Measurements from ENCODE around the gene OR2J2. TPM values are rescaled to one million over a fixed set of nuclear protein-coding genes. Genes with fewer than 3 reads are reported as not detected.
"Not testable (repeated sequence)": the region's sequence is repeated elsewhere in the genome, so short reads cannot be mapped to it uniquely, and the experiment has no call there.

The OR2J2 gene
- total and polyA plus RNA-seq, 2 of the 13 experiments (the other 11 are each of a cell fraction or from before 2014, with no cell fraction given) = 0.36 TPM; not detected in 1

DNA sequence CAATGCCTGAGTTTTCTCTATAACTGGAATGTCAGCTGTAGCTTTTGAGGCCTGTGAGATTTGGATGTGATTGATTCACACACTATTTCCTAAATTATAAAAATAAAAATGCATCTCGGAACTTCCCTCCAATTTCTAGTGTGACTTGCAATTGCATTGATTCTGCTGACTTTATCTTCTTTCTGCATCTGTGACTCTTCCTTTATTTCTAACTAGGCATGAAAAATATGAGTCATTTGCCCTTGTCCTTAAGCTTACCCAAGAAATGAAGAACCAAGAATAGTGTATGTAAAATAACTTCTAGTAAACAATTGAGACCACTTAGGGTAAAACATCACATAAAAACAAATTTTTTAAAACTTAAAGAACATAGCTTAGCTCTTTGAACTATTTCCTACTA is 12.9 kb downstream of the OR2J2 start:
- BruUV-seq (replicated peaks) = no TSS peak
- POLR2A ChIA-PET = no interaction called here
- no peak overlapping the region for H2AFZ ChIP-seq (ENCODE audit: low read length)

GRCh38 chr6:29188659-29189058 is 18.0 kb downstream of the OR2J2 start:
- H3K79me2 ChIP-seq (ENCODE audit: insufficient read depth, low read length); H3K9ac ChIP-seq (ENCODE audit: insufficient read depth, low read depth, low read length); H2AFZ ChIP-seq (ENCODE audit: low read length); POLR2A ChIA-PET; in situ Hi-C loops (cut with HindIII; ENCODE audit: extremely low pct_ligation_motif_present, low pct_unique_long_range_greater_than_20kb); H3K27me3 ChIP-seq (ENCODE audit: control insufficient read depth in 1 of 2, insufficient read depth in 2 of 2, low read length in 2 of 2); H3K36me3 ChIP-seq (replicated peaks in 1 of 2; ENCODE audit: control insufficient read depth in 1 of 2, insufficient read depth in 2 of 2, low read length in 2 of 2); H3K9me3 ChIP-seq (ENCODE audit: low read length); CTCF ChIA-PET (ENCODE audit: low intra/inter-chr PET ratio, low total read pairs); intact Hi-C loops (cut with micrococcal nuclease; ENCODE audit: unreplicated experiment); H3K4me1 ChIP-seq (ENCODE audit: insufficient read depth, low read length); BruUV-seq (replicated peaks); H3K4me3 ChIP-seq (replicated peaks in 1 of 3; ENCODE audit: insufficient read depth in 1 of 3, low read depth in 2 of 3, low read length in 3 of 3); H4K20me1 ChIP-seq (ENCODE audit: insufficient read depth, low read length); H3K27ac ChIP-seq (ENCODE audit: extremely low read length, insufficient read depth, low read length); DNase-seq (ENCODE audit: low spot score); H3K4me2 ChIP-seq (ENCODE audit: low read depth, low read length); FAIRE-seq; ATAC-seq: not testable (repeated sequence)
- 0% methylated on average over 1 of the region's 1 CpG for WGBS (ENCODE audit: low lambda C conversion rate)

More for the DNA sequence above, 12.9 kb downstream of the OR2J2 start:
- ATAC-seq (no peak), FAIRE-seq (no peak), DNase-seq (ENCODE audit: low spot score) (no peak)
- no peaks in the 10 kb centered on the region for H3K79me2 ChIP-seq (ENCODE audit: insufficient read depth, low read length)
- 3% methylated on average over 1 of the region's 1 CpG for WGBS (ENCODE audit: low lambda C conversion rate)
- in situ Hi-C loops (cut with HindIII; ENCODE audit: extremely low pct_ligation_motif_present, low pct_unique_long_range_greater_than_20kb) = no loop called here
- no peak overlapping the region for H3K4me3 ChIP-seq (replicated peaks in 1 of 3; ENCODE audit: insufficient read depth in 1 of 3, low read depth in 2 of 3, low read length in 3 of 3)
- intact Hi-C loops (cut with micrococcal nuclease; ENCODE audit: unreplicated experiment) = no loop called here
- no peaks in the 10 kb centered on the region for H3K27me3 ChIP-seq (ENCODE audit: control insufficient read depth in 1 of 2, insufficient read depth in 2 of 2, low read length in 2 of 2)
- H3K36me3 ChIP-seq (replicated peaks in 1 of 2; ENCODE audit: control insufficient read depth in 1 of 2, insufficient read depth in 2 of 2, low read length in 2 of 2) = no peaks in the 10 kb centered on the region
- no peak overlapping the region for H3K4me2 ChIP-seq (ENCODE audit: low read depth, low read length)
- H3K9me3 ChIP-seq (ENCODE audit: low read length) = no peaks in the 10 kb centered on the region
- H3K27ac ChIP-seq (ENCODE audit: extremely low read length, insufficient read depth, low read length) = no peak overlapping the region
- no peak overlapping the region for H3K9ac ChIP-seq (ENCODE audit: insufficient read depth, low read depth, low read length)
- TF ChIP-seq, protein P1, sequence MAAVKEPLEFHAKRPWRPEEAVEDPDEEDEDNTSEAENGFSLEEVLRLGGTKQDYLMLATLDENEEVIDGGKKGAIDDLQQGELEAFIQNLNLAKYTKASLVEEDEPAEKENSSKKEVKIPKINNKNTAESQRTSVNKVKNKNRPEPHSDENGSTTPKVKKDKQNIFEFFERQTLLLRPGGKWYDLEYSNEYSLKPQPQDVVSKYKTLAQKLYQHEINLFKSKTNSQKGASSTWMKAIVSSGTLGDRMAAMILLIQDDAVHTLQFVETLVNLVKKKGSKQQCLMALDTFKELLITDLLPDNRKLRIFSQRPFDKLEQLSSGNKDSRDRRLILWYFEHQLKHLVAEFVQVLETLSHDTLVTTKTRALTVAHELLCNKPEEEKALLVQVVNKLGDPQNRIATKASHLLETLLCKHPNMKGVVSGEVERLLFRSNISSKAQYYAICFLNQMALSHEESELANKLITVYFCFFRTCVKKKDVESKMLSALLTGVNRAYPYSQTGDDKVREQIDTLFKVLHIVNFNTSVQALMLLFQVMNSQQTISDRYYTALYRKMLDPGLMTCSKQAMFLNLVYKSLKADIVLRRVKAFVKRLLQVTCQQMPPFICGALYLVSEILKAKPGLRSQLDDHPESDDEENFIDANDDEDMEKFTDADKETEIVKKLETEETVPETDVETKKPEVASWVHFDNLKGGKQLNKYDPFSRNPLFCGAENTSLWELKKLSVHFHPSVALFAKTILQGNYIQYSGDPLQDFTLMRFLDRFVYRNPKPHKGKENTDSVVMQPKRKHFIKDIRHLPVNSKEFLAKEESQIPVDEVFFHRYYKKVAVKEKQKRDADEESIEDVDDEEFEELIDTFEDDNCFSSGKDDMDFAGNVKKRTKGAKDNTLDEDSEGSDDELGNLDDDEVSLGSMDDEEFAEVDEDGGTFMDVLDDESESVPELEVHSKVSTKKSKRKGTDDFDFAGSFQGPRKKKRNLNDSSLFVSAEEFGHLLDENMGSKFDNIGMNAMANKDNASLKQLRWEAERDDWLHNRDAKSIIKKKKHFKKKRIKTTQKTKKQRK (IDR thresholded peaks at IDR 0.05; ENCODE audit: low read length) = no peak
- TF ChIP-seq ZNF350 (CRISPR knock-in tag; IDR thresholded peaks at IDR 0.05; ENCODE audit: borderline replicate concordance, low read depth) = no peak
- CTCF ChIA-PET (ENCODE audit: low intra/inter-chr PET ratio, low total read pairs) = no interaction called here
- no peaks in the 10 kb centered on the region for H4K20me1 ChIP-seq (ENCODE audit: insufficient read depth, low read length)
- no peaks in the 10 kb centered on the region for H3K4me1 ChIP-seq (ENCODE audit: insufficient read depth, low read length)
